Colonic mucosa (tissue), 4 donors: ENCODE measurements around the gene MMP7. TPM values are rescaled to one million over a fixed set of nuclear protein-coding genes. Genes with fewer than 3 reads are reported as not detected.

Source experiments
- DNase-seq: peaks from one replicate; pipeline ENCODE4 v3.0.0-alpha.2; 2020
- H3K27ac ChIP-seq: fragments of 200-600 bp; one replicate; pipeline ENCODE4 v1.8.0; 2021
- H3K27me3 ChIP-seq: fragments of 200-600 bp; one replicate; pipeline ENCODE4 v1.8.0; 2021
- H3K36me3 ChIP-seq: fragments of 200-600 bp; one replicate; pipeline ENCODE4 v1.8.0; 2021
- H3K4me1 ChIP-seq: fragments of 200-600 bp; one replicate; pipeline ENCODE4 v1.8.0; 2021; ENCODE audit warnings: mild to moderate bottlenecking
- H3K4me3 ChIP-seq: fragments of 200-600 bp; one replicate; pipeline ENCODE4 v1.8.0; 2021
- H3K9ac ChIP-seq, 2 donors: one replicate each; pipeline ENCODE4 v1.7.0; 2013; ENCODE audit warnings: control low read depth in 2 of 2, low read depth in 2 of 2, low read length in 2 of 2
- H3K9me3 ChIP-seq: fragments of 200-600 bp; one replicate; pipeline ENCODE4 v1.8.0; 2021
- intact Hi-C: fragments of 100-400 bp; cut with DNase I; formaldehyde crosslinking; loops from one replicate; pipeline ENCODE4 v1.14.1; 2022
- total RNA-seq, 2 donors: library from RNA; stranded (reverse); fragmentation: NEBNext Ultra II Directional in 1 of 2; extraction: Animal tissue kit (Norgen Biotek cat#: 25700) in 1 of 2; gene quantifications; one replicate each; pipeline ENCODE4 v1.2.1, GENCODE V29; 2021
- TF ChIP-seq, protein P1 (sequence below): fragments of 200-600 bp; IDR thresholded peaks from one replicate; pipeline ENCODE4 v1.8.0; 2022; ENCODE audit warnings: antibody characterized with exemption, mild to moderate bottlenecking
- donor health status: healthy.
- donor health status: DM: no; HTN: no; CAD: no.
- donor health status: DM: no; HTN: no; CAD: no.

The MMP7 gene
- total RNA-seq, 2 donors from 2014 or later, result 0.29 to 1.4 TPM

DNA sequence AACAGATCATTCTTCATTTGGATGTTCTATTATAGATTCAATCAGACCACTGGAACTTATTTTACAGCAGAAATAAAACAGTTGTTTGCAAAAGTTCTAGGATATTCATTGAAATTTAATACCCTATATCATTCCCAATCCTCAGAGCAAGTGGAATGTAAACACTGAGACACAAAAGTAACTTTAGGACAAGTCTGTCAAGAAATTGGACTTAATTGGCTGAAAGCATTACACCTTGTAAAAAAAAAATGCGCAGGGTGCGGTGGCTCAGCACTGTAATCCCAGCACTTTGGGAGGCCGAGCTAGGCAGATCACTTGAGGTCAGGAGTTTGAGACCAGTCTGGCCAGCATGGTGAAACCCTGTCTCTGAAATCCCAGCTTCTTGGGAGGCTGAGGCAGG lies 48.1 kb downstream of the MMP7 start:
- H3K27ac ChIP-seq, result no peak overlapping the region
- no peak overlapping the region for H3K4me3 ChIP-seq
- H3K9me3 ChIP-seq, result no peaks in the 10 kb centered on the region
- TF ChIP-seq, protein P1, sequence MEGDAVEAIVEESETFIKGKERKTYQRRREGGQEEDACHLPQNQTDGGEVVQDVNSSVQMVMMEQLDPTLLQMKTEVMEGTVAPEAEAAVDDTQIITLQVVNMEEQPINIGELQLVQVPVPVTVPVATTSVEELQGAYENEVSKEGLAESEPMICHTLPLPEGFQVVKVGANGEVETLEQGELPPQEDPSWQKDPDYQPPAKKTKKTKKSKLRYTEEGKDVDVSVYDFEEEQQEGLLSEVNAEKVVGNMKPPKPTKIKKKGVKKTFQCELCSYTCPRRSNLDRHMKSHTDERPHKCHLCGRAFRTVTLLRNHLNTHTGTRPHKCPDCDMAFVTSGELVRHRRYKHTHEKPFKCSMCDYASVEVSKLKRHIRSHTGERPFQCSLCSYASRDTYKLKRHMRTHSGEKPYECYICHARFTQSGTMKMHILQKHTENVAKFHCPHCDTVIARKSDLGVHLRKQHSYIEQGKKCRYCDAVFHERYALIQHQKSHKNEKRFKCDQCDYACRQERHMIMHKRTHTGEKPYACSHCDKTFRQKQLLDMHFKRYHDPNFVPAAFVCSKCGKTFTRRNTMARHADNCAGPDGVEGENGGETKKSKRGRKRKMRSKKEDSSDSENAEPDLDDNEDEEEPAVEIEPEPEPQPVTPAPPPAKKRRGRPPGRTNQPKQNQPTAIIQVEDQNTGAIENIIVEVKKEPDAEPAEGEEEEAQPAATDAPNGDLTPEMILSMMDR, result no peak
- no peaks in the 10 kb centered on the region for H3K4me1 ChIP-seq
- no peaks in the 10 kb centered on the region for H3K36me3 ChIP-seq
- DNase-seq, result no peak
- no peak overlapping the region for H3K9ac ChIP-seq
- H3K27me3 ChIP-seq, result no peaks in the 10 kb centered on the region
- intact Hi-C loops, result no loop called here

DNA sequence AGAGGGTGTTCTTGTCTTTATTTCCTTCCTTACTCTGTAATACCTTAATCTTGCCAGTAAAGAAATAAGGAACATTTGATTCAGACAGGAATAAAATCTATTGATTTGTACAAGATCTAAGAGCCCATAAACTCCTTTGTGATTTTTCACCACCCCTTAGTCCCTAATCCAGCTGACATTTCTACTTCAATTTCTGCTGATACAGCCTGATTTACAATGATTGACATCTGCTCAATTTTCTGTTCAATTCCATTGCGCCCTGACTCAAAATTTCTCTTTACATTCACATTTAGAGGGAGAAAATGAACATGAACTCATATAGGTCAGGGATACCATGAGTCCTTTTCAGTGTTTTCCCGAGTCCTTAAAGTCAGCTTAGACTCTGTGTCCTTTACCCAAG lies 50.8 kb downstream of the MMP7 start:
- DNase-seq, result no peak
- Histone ChIP-seq H3K4me1 (no peaks in the 10 kb centered on the region), H3K9ac (no peak overlapping the region), H3K36me3 (no peaks in the 10 kb centered on the region), H3K27me3 (no peaks in the 10 kb centered on the region), H3K4me3 (no peak overlapping the region), H3K9me3 (no peaks in the 10 kb centered on the region), H3K27ac (no peak overlapping the region)
- TF ChIP-seq, protein P1, result no peak
- intact Hi-C loops, result no loop called here

DNA sequence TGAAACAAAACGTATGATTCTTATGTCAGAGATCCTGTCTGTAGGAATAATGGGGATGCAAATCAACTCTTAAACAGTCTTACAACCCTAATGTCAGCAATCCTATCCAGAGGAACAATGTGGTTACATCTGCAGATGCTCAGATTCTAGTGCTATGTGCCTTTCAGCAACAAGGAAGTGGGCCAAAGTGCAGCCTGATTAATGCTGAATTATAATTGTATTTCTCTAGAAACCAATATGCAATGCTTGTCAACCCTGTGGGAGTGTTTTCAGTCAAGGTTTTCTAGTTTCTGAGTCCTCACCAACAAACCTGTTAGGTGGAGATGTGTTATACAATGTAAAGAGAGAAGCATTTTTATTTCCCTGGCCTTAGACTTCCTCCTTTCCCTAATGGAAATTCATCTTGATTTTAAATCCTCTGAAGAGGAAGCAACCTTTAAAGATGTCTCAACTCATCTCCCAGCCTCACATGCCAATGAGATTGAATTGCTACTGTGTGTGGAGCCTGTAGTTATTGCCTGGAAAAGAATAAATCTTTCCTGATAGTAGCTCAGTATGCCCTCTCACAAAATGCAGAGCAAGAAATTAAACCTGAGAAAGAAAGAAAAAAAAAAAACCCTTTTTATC lies 51.8 kb downstream of the MMP7 start:
- no peak overlapping the region for H3K27ac ChIP-seq
- no peak for DNase-seq

DNA sequence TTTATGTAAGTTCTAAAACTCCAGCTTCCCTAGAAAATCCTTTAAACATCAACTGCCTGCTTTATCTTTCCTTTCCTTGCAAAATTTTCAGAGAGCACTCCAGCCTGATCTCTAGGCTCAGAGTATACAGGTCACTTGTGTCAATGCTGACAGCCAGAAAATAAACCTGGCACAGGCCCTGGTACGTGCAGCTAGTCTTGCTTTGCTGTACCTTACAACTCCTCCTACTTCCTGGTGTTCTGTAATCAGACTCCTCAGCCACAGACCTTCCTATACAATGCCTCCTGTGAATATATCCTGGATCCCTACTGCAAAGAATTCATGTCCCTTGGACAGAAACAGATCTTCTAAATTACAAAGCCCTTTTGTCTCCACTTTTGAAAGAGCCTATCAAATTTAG lies 53.7 kb downstream of the MMP7 start:
- intact Hi-C loops, result no loop called here
- no peaks in the 10 kb centered on the region for H3K9me3 ChIP-seq
- peak; percentile 86 for DNase-seq
- H3K27ac ChIP-seq, result peak overlapping the region; percentile 63
- TF ChIP-seq, protein P1, result no peak
- H3K4me3 ChIP-seq, result no peak overlapping the region
- no peaks in the 10 kb centered on the region for H3K4me1 ChIP-seq
- peak overlapping the region in 1 of 2 donors; percentile 55 for H3K9ac ChIP-seq
- no peaks in the 10 kb centered on the region for H3K36me3 ChIP-seq
- no peaks in the 10 kb centered on the region for H3K27me3 ChIP-seq

More for the DNA sequence above, 51.8 kb downstream of the MMP7 start:
- Histone ChIP-seq H3K9ac (no peak overlapping the region), H3K36me3 (no peaks in the 10 kb centered on the region), H3K9me3 (no peaks in the 10 kb centered on the region), H3K27me3 (no peaks in the 10 kb centered on the region), H3K4me1 (no peaks in the 10 kb centered on the region), H3K4me3 (no peak overlapping the region)
- intact Hi-C loops, result no loop called here
- TF ChIP-seq, protein P1, result no peak

DNA sequence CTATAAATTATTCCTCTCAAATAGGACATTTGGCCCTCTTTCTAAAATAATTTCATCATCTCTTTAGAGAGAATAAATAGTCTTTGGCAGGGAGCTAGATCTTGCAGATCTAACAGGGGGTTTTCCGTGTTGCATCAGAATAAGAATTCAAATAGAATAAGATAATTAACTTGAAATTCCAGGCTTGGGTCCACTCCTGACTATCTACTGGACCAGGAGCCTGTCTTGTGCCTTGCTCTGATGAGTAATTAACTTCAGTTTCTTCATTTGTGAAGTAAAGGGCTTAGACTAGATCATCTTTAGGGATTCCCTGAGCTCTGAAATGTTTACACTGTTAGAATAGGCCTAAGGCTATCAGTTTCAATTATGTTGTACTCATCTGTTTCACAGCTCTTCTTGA lies 54.5 kb downstream of the MMP7 start:
- no peaks in the 10 kb centered on the region for H3K9me3 ChIP-seq
- intact Hi-C loops, result no loop called here
- no peak overlapping the region for H3K4me3 ChIP-seq
- no peaks in the 10 kb centered on the region for H3K36me3 ChIP-seq
- H3K4me1 ChIP-seq, result no peaks in the 10 kb centered on the region
- H3K27me3 ChIP-seq, result no peaks in the 10 kb centered on the region
- DNase-seq, result no peak
- TF ChIP-seq, protein P1, result no peak
- H3K27ac ChIP-seq, result peak overlapping the region; percentile 63
- peak overlapping the region in 1 of 2 donors; percentile 55 for H3K9ac ChIP-seq
